HEK293 (cell line): ENCODE data around the gene PPP4C.
A peak's percentile ranks its signal among the peaks of the same experiment; 100 is the strongest.

Source experiments
- CTCF ChIP-seq: fragments of 450-650 bp; formaldehyde crosslinking; IDR thresholded peaks from 2 replicates; pipeline ENCODE4 v1.5.1; 2016; ENCODE audit warnings: missing biosample characterization, missing genetic modification characterization
- MZF1 ChIP-seq: fragments of 450-650 bp; formaldehyde crosslinking; IDR thresholded peaks from 2 replicates; pipeline ENCODE4 v1.5.1; 2017; ENCODE audit warnings: missing biosample characterization, missing genetic modification characterization, borderline replicate concordance
- PATZ1 ChIP-seq: fragments of 450-650 bp; formaldehyde crosslinking; IDR thresholded peaks from 2 replicates; pipeline ENCODE4 v1.5.1; 2016; ENCODE audit warnings: missing biosample characterization, missing genetic modification characterization
- REST ChIP-seq: fragments of 450-650 bp; formaldehyde crosslinking; IDR thresholded peaks from 2 replicates; pipeline ENCODE4 v1.5.1; 2016; ENCODE audit warnings: missing biosample characterization, missing genetic modification characterization
- ZNF132 ChIP-seq: fragments of 450-650 bp; formaldehyde crosslinking; IDR thresholded peaks from 2 replicates; pipeline ENCODE4 v1.5.1; 2017; ENCODE audit warnings: missing biosample characterization, missing genetic modification characterization, borderline replicate concordance
- ZNF341 ChIP-seq: fragments of 450-650 bp; formaldehyde crosslinking; IDR thresholded peaks from 2 replicates; pipeline ENCODE4; 2016; ENCODE audit warnings: low read depth, missing biosample characterization, missing genetic modification characterization
- ZNF560 ChIP-seq: fragments of 450-650 bp; formaldehyde crosslinking; IDR thresholded peaks from 2 replicates; pipeline ENCODE4 v1.5.1; 2017; ENCODE audit warnings: missing biosample characterization, missing genetic modification characterization, borderline replicate concordance
- ZNF645 ChIP-seq: fragments of 450-650 bp; formaldehyde crosslinking; IDR thresholded peaks from 2 replicates; pipeline ENCODE4; 2016; ENCODE audit warnings: missing biosample characterization, missing genetic modification characterization
- ZNF792 ChIP-seq: fragments of 450-650 bp; formaldehyde crosslinking; IDR thresholded peaks from 2 replicates; pipeline ENCODE4 v1.5.1; 2016; ENCODE audit warnings: missing biosample characterization, missing genetic modification characterization

GRCh38 chr16:30030841-30031413, 44.9 kb upstream of the PPP4C start, which contains the start of gene TLCD3B:
- TF ChIP-seq ZNF792 (tag by site-specific recombination) (no peak), ZNF132 (tag by site-specific recombination) (no peak), REST (no peak), ZNF341 (tag by site-specific recombination) (peak; percentile 65), ZNF645 (no peak), CTCF (no peak), ZNF560 (no peak), PATZ1 (tag by site-specific recombination) (peak; percentile 43; the same call in 1 of the 2 replicates), MZF1 (tag by site-specific recombination) (no peak)
